Mesothelial cell of epicardium (in vitro differentiated cells): ENCODE results near the gene ENC1. TPM values are rescaled to one million over a fixed set of nuclear protein-coding genes. Genes with fewer than 3 reads are reported as not detected.

Experiments used
- DNase-seq, 2 experiments: peaks; one replicate each; pipeline ENCODE4 v3.0.0; 2021; ENCODE audit warnings: low spot score in 2 of 2; ENCODE audit not compliant: unreplicated experiment in 2 of 2
- H3K27ac Mint-ChIP-seq: 2 replicates; pipeline ENCODE4 v1.8.0; 2021; ENCODE audit warnings: mixed read lengths
- H3K27me3 Mint-ChIP-seq: 2 replicates; pipeline ENCODE4 v1.8.0; 2021; ENCODE audit warnings: low read depth, mixed read lengths
- H3K36me3 Mint-ChIP-seq: 2 replicates; pipeline ENCODE4 v1.8.0; 2021; ENCODE audit warnings: mixed read lengths
- H3K4me1 Mint-ChIP-seq: 2 replicates; pipeline ENCODE4 v1.8.0; 2021; ENCODE audit warnings: mixed read lengths
- H3K4me3 Mint-ChIP-seq: 2 replicates; pipeline ENCODE4 v1.8.0; 2021; ENCODE audit warnings: mild to moderate bottlenecking, moderate library complexity, mixed read lengths
- H3K9me3 Mint-ChIP-seq: 2 replicates; pipeline ENCODE4 v1.8.0; 2021; ENCODE audit warnings: mixed read lengths
- total RNA-seq: library from RNA; stranded (reverse); gene quantifications from 3 replicates; pipeline ENCODE4 v1.2.1, GENCODE V29; 2021
- TF ChIP-seq, protein P1 (sequence below): fragments of 200-600 bp; sonication (generic); IDR thresholded peaks from one replicate; pipeline ENCODE4 v1.5.0; 2021; ENCODE audit warnings: antibody characterized with exemption; ENCODE audit not compliant: unreplicated experiment

The ENC1 gene
- total RNA-seq, 1 donor from 2014 or later: 129 TPM

DNA sequence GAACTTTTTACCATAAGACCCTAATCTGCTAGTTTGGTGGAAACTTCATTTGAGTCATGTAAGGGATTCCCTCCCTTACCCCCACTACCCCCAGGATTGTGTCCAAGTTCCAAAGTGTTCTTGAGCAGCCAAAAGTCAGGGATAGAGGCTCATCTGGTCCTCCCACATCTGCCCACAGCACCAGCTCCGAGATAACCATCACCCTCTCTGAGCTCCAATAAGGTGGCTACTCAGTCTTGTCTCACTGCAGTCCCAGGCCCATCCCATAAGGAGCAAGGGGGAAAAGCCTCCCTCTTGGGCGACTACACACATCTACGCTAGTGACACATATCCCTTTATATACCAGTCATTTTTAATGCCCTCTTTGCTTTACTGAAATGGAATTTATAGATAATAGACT, 12.0 kb upstream of the ENC1 start:
- DNase-seq: no peak
- H3K36me3 Mint-ChIP-seq: no peaks in the 10 kb centered on the region
- H3K4me3 Mint-ChIP-seq: no peak overlapping the region
- TF ChIP-seq, protein P1, sequence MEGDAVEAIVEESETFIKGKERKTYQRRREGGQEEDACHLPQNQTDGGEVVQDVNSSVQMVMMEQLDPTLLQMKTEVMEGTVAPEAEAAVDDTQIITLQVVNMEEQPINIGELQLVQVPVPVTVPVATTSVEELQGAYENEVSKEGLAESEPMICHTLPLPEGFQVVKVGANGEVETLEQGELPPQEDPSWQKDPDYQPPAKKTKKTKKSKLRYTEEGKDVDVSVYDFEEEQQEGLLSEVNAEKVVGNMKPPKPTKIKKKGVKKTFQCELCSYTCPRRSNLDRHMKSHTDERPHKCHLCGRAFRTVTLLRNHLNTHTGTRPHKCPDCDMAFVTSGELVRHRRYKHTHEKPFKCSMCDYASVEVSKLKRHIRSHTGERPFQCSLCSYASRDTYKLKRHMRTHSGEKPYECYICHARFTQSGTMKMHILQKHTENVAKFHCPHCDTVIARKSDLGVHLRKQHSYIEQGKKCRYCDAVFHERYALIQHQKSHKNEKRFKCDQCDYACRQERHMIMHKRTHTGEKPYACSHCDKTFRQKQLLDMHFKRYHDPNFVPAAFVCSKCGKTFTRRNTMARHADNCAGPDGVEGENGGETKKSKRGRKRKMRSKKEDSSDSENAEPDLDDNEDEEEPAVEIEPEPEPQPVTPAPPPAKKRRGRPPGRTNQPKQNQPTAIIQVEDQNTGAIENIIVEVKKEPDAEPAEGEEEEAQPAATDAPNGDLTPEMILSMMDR: no peak
- H3K27ac Mint-ChIP-seq: no peak overlapping the region
- H3K27me3 Mint-ChIP-seq: no peaks in the 10 kb centered on the region
- no peaks in the 10 kb centered on the region for H3K9me3 Mint-ChIP-seq
- peaks cover 54% of the 10 kb centered on the region for H3K4me1 Mint-ChIP-seq

DNA sequence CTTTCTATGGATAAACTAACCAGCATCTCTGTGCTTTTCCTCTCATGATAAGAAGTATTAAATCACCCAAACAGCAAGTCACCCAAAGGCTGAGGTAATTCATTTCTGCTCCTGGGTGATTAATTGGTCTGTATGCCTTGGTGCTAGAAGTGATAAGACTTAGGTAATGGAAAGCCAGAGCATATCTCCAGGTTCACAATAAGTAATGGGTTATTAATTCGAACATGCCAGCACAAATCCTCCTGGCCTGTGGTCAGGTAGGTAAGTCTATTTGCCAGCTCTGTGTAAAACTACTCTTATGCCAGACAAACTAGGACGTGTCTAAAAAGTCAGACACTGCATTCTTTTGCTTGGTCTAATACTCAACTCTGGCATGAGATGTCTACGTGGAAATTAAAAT, 11.2 kb upstream of the ENC1 start:
- H3K27ac Mint-ChIP-seq: no peak overlapping the region

DNA sequence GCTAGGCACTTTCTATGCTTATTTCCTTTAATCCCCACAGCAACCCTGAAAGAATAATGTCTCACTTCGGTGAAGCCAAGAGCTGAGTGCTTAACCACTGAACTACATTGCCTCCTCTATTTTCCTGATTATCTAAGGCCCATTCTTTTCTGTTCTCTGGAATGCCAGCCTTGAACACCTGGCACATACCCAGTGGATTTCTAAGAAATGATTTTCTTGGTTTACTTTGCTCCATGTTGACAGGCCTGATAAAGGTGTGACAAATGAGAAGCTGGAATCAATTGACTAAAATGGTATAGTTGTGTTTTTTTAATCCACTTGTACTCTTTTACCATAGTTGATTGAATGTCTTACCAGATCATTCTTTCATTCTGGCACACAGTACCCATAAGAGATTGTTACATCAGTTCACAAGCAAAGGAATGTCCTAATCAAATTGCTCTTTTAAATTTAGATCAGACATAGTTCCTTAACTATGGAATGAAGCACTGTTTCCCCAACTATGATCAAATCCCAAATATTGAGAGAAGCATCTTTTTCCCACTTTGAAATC, 9.0 kb upstream of the ENC1 start:
- TF ChIP-seq, protein P1: no peak
- H3K36me3 Mint-ChIP-seq: no peaks in the 10 kb centered on the region
- H3K27me3 Mint-ChIP-seq: no peaks in the 10 kb centered on the region
- H3K27ac Mint-ChIP-seq: no peak overlapping the region
- no peaks in the 10 kb centered on the region for H3K9me3 Mint-ChIP-seq
- H3K4me1 Mint-ChIP-seq: peaks cover 63% of the 10 kb centered on the region
- H3K4me3 Mint-ChIP-seq: no peak overlapping the region
- no peak for DNase-seq

More for the DNA sequence above, 11.2 kb upstream of the ENC1 start:
- no peaks in the 10 kb centered on the region for H3K9me3 Mint-ChIP-seq
- TF ChIP-seq, protein P1: no peak
- H3K36me3 Mint-ChIP-seq: no peaks in the 10 kb centered on the region
- no peak for DNase-seq
- no peaks in the 10 kb centered on the region for H3K27me3 Mint-ChIP-seq
- no peak overlapping the region for H3K4me3 Mint-ChIP-seq
- H3K4me1 Mint-ChIP-seq: peaks cover 58% of the 10 kb centered on the region

DNA sequence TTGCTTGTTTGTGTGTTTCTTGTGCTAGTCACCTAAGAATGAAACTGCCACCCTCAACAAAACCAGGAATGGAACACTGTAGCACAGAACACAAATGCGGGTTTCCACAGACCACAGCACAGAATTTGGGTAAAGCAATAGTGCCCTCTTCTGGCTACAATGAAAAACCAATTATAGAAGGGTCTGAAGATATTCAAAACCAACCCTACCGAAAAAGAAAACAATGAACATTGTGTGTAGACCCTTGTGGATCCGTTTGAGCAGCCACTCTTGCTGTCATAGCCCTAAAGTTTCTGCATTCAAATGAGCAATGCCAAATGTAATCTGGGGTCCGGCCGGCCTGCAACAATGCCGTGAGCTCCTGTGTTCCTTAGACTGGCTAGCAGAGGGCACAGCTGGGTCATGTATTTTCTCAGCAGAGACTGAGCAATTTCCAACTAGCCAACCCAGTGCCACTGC, 8.3 kb upstream of the ENC1 start:
- Mint-ChIP-seq H3K27ac (no peak overlapping the region), H3K9me3 (no peaks in the 10 kb centered on the region), H3K36me3 (no peaks in the 10 kb centered on the region), H3K4me1 (peaks cover 59% of the 10 kb centered on the region), H3K27me3 (no peaks in the 10 kb centered on the region), H3K4me3 (no peak overlapping the region)
- no peak for DNase-seq
- TF ChIP-seq, protein P1: peak; percentile 73

DNA sequence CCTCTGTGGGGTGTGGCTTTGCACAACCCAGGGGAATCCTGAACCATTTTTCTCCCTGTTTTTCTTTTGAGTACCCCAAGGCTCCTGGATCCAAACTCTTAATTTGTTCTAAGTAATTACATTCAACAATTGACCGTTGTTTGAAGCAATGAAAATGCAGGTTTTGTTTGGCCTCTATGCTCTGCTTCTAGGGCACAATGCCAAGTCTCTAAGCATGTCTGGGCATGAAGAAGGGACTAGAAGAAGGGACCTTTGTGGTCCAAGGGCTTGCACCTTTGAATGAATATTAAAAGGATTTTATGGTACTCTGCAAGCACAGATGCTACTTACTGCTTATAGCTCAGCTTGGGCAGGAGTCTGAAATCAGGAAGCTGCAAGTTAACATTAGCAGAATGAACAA, 6.6 kb upstream of the ENC1 start:
- TF ChIP-seq, protein P1: no peak
- Mint-ChIP-seq H3K27me3 (no peaks in the 10 kb centered on the region), H3K4me1 (peaks cover 68% of the 10 kb centered on the region), H3K9me3 (no peaks in the 10 kb centered on the region), H3K36me3 (no peaks in the 10 kb centered on the region), H3K27ac (no peak overlapping the region), H3K4me3 (no peak overlapping the region)
- DNase-seq: no peak
